Ishikawa (cell line): ENCODE results near the gene COL28A1.

Experiments used
- EP300 ChIP-seq: IDR thresholded peaks from 2 replicates; pipeline ENCODE4 v1.6.1; 2012; ENCODE audit warnings: borderline replicate concordance
- FOXM1 ChIP-seq: IDR thresholded peaks from 2 replicates; pipeline ENCODE4 v1.6.1; 2012; ENCODE audit warnings: low read depth, borderline replicate concordance
- NFIC ChIP-seq: IDR thresholded peaks from 2 replicates; pipeline ENCODE4 v1.6.1; 2012
- YY1 ChIP-seq: IDR thresholded peaks from 2 replicates; pipeline ENCODE4 v1.6.1; 2012; ENCODE audit warnings: low read depth
- TF ChIP-seq, protein P1 (sequence below): IDR thresholded peaks from 2 replicates; pipeline ENCODE4 v1.6.1; 2012
- TF ChIP-seq, protein P2 (sequence below): IDR thresholded peaks from 2 replicates; pipeline ENCODE4 v1.6.1; 2012; ENCODE audit warnings: low read depth, mild to moderate bottlenecking

DNA sequence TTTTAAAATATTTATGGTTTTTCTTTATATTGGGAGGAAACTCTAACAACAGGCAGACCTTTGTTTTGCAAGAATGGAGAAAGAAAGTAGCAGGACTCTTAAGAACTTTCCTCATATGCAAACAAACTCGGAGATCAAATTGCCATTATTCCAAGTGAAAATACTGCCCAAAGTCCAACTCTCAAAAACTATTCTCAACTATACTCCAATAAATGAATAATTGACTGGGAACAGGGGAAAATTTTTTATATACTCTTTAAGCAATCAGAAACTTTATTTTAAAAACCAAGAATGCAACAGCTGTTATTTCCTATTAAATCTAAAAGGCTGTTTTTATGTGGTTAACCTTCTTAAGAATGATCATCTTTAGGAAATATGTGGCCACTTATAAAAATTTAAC is 101.9 kb downstream of the COL28A1 start:
- TF ChIP-seq EP300, result no peak
- TF ChIP-seq, protein P1, sequence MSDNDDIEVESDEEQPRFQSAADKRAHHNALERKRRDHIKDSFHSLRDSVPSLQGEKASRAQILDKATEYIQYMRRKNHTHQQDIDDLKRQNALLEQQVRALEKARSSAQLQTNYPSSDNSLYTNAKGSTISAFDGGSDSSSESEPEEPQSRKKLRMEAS, result no peak
- TF ChIP-seq, protein P2, sequence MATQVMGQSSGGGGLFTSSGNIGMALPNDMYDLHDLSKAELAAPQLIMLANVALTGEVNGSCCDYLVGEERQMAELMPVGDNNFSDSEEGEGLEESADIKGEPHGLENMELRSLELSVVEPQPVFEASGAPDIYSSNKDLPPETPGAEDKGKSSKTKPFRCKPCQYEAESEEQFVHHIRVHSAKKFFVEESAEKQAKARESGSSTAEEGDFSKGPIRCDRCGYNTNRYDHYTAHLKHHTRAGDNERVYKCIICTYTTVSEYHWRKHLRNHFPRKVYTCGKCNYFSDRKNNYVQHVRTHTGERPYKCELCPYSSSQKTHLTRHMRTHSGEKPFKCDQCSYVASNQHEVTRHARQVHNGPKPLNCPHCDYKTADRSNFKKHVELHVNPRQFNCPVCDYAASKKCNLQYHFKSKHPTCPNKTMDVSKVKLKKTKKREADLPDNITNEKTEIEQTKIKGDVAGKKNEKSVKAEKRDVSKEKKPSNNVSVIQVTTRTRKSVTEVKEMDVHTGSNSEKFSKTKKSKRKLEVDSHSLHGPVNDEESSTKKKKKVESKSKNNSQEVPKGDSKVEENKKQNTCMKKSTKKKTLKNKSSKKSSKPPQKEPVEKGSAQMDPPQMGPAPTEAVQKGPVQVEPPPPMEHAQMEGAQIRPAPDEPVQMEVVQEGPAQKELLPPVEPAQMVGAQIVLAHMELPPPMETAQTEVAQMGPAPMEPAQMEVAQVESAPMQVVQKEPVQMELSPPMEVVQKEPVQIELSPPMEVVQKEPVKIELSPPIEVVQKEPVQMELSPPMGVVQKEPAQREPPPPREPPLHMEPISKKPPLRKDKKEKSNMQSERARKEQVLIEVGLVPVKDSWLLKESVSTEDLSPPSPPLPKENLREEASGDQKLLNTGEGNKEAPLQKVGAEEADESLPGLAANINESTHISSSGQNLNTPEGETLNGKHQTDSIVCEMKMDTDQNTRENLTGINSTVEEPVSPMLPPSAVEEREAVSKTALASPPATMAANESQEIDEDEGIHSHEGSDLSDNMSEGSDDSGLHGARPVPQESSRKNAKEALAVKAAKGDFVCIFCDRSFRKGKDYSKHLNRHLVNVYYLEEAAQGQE, result no peak
- TF ChIP-seq FOXM1, result no peak
- TF ChIP-seq NFIC, result no peak
- TF ChIP-seq YY1, result no peak
